ENCODE measurements around the gene CAV1.
"Not testable (repeated sequence)": the region's sequence is repeated elsewhere in the genome, so short reads cannot be mapped to it uniquely, and the experiment has no call there.

CAV1 gene

GRCh38 chr7:116524609-116525297 is at the start of gene CAV1:
Gene CAV1 (plus strand): TSS chr7:116525036. CDS start chr7:116525063, 27 bp downstream.
- DNase-seq: peak; percentile 29

GRCh38 chr7:116477625-116478024 is 47.2 kb upstream of the CAV1 start:
- DNase-seq: no peak

- DNase-seq: no peak
Observed at GRCh38 chr7:116478834-116479233, 46.0 kb upstream of the CAV1 start.

GRCh38 chr7:116483271-116483942 is 41.4 kb upstream of the CAV1 start:
- DNase-seq: no peak

- DNase-seq: not testable (repeated sequence)
Observed at GRCh38 chr7:116484389-116484788, 40.4 kb upstream of the CAV1 start.

- no peak for DNase-seq
Observed at GRCh38 chr7:116487907-116488521, 36.8 kb upstream of the CAV1 start.

- no peak for DNase-seq
Observed at GRCh38 chr7:116490351-116490750, 34.5 kb upstream of the CAV1 start.

- DNase-seq: no peak
Observed at GRCh38 chr7:116491887-116492653, 32.8 kb upstream of the CAV1 start.

- DNase-seq: no peak
Observed at GRCh38 chr7:116492654-116493109, 32.2 kb upstream of the CAV1 start.

GRCh38 chr7:116493449-116493848 is 31.4 kb upstream of the CAV1 start:
- no peak for DNase-seq

GRCh38 chr7:116494472-116494871 is 30.4 kb upstream of the CAV1 start:
- DNase-seq: no peak

- no peak for DNase-seq
Observed at GRCh38 chr7:116495736-116496135, 29.1 kb upstream of the CAV1 start.

- DNase-seq: no peak
Observed at GRCh38 chr7:116496653-116497052, 28.2 kb upstream of the CAV1 start.

- no peak for DNase-seq
Observed at GRCh38 chr7:116497708-116498107, 27.1 kb upstream of the CAV1 start.

GRCh38 chr7:116499168-116500077 is 25.4 kb upstream of the CAV1 start, which contains the start of gene CAV2:
Gene CAV2 (plus strand): TSS chr7:116499738. CDS start chr7:116499782, 44 bp downstream.
- peak; percentile 18 for DNase-seq

- peak; percentile 54 for DNase-seq
Observed at GRCh38 chr7:116500078-116500853, 24.6 kb upstream of the CAV1 start.

GRCh38 chr7:116501425-116502167 is 23.2 kb upstream of the CAV1 start:
- no peak for DNase-seq

- no peak for DNase-seq
Observed at GRCh38 chr7:116502201-116503096, 22.4 kb upstream of the CAV1 start.

GRCh38 chr7:116503835-116504234 is 21.0 kb upstream of the CAV1 start:
- no peak for DNase-seq
